Type B pancreatic cell (in vitro differentiated cells): ENCODE measurements around the gene ATAT1. TPM values are rescaled to one million over a fixed set of nuclear protein-coding genes. Genes with fewer than 3 reads are reported as not detected.

Experiments
- DNase-seq: peaks from one replicate; pipeline ENCODE4 v3.0.0; 2021; ENCODE audit warnings: mixed read lengths; ENCODE audit not compliant: unreplicated experiment; ENCODE audit errors: extremely low spot score
- H3K27ac Mint-ChIP-seq: 2 replicates; pipeline ENCODE4 v1.8.0; 2021; ENCODE audit warnings: mild to moderate bottlenecking, mixed read lengths
- H3K27me3 Mint-ChIP-seq: 2 replicates; pipeline ENCODE4 v1.8.0; 2021; ENCODE audit warnings: mixed read lengths
- H3K36me3 Mint-ChIP-seq: 2 replicates; pipeline ENCODE4 v1.8.0; 2021; ENCODE audit warnings: mixed read lengths
- H3K4me1 Mint-ChIP-seq: one replicate; pipeline ENCODE4 v1.8.0; 2021; ENCODE audit warnings: mixed read lengths; ENCODE audit not compliant: unreplicated experiment
- H3K4me3 Mint-ChIP-seq: 2 replicates; pipeline ENCODE4 v1.8.0; 2021; ENCODE audit warnings: mild to moderate bottlenecking, mixed read lengths
- H3K9me3 Mint-ChIP-seq: 2 replicates; pipeline ENCODE4 v1.8.0; 2021; ENCODE audit warnings: mixed read lengths
- total RNA-seq: library from RNA; stranded (reverse); gene quantifications from 2 replicates; pipeline ENCODE4 v1.2.1, GENCODE V29; 2021; ENCODE audit warnings: low replicate concordance
- TF ChIP-seq, protein P1 (sequence below): fragments of 200-600 bp; sonication (generic); conservative IDR thresholded peaks from 2 replicates; pipeline ENCODE4 v1.5.0; 2021; ENCODE audit warnings: antibody characterized with exemption, mild to moderate bottlenecking

Gene ATAT1
- total RNA-seq, 1 donor from 2014 or later: 47.0 TPM

DNA sequence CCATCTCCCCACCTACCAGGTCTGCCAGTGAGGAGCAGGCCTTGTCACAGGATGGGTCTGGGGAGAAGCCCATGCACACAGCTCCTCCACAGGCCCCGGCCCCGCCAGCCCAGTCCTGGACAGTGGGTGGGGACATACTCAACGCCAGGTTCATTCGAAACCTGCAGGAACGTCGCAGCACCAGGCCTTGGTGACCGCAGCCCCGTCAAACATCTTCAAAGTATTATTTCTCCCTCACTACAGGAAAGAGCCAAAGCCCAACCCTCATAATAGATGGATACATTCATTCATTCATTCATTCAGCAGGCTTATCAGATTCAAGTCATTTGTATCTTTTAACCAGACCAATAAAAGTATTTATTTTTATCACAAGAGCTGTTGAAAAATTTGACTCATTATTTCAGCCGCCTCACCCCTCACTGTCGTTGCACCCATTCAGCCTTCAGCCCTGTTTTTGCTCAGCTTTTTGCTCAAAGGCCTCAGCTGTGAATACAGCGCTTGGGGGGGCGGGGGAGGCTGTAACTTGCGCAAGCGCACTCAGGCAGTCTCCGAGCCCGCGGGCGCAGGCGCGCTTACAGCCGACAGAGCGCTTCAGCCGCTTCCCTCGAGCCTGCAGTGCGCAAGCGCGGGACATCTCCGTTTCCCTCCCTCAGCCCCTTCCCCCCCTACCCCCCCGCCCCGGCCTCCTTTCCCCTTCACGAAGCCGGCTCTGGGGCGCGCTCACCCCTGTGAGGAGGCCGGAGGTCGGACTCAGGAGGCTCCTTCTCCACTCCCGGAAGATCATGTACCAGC is 20.0 kb downstream of the ATAT1 start, which contains the start of gene C6orf136:
Gene C6orf136, plus strand, starts transcription at position 684 of the 792 bp plus-strand sequence. Its CDS starts 99 bp downstream, at position 783.
- H3K9me3 Mint-ChIP-seq: no peaks in the 10 kb centered on the region

DNA sequence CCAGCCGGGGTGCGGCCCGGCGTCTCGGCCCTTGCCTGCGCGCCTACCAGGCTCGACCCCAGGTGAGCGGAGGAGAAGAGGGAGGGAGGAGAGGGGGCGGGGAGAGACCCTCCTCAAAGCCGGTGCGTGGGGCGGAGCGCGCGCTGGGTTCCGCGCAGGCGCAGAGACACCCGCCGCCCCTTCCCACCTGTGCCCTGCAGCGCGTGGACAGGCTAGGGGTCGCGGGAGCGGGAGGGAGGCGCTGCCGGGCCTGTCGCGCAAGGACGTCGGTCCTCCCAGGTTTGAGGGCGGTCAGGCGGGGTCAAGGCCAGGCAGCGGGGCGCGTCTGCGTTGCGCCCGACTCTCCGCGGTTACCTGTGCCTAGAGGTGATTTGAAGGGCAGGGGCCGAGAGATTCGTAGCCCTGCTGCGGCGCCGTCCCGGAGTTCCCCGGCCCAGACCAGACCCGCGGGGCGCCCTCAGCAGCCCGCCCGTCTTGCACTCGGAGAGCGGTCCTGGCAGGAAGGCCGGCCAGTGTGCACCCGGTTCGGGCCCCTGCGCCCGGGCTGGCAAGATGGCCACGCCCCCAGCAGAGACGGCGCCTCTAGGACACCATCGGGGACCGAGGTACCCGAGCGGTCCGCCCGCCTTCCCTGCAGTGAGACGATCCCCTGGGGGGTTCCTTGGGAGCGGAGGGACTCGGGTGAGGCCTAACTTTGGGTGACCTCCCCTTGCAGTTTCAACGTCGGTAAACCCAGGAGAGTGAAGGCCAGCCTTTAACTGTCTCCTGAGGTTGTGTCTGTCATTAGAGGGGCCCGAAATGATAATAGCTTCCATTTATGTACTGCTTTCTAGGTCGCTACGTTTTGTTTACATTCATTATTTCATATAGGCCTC is 20.8 kb downstream of the ATAT1 start:
- Mint-ChIP-seq H3K4me1 (peaks cover 11% of the 10 kb centered on the region), H3K4me3 (peak overlapping the region; percentile 90), H3K9me3 (no peaks in the 10 kb centered on the region), H3K27me3 (no peaks in the 10 kb centered on the region), H3K36me3 (peaks cover 32% of the 10 kb centered on the region), H3K27ac (peak overlapping the region; percentile 83)
- DNase-seq: peak; percentile 82
- TF ChIP-seq, protein P1, sequence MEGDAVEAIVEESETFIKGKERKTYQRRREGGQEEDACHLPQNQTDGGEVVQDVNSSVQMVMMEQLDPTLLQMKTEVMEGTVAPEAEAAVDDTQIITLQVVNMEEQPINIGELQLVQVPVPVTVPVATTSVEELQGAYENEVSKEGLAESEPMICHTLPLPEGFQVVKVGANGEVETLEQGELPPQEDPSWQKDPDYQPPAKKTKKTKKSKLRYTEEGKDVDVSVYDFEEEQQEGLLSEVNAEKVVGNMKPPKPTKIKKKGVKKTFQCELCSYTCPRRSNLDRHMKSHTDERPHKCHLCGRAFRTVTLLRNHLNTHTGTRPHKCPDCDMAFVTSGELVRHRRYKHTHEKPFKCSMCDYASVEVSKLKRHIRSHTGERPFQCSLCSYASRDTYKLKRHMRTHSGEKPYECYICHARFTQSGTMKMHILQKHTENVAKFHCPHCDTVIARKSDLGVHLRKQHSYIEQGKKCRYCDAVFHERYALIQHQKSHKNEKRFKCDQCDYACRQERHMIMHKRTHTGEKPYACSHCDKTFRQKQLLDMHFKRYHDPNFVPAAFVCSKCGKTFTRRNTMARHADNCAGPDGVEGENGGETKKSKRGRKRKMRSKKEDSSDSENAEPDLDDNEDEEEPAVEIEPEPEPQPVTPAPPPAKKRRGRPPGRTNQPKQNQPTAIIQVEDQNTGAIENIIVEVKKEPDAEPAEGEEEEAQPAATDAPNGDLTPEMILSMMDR: no peak

More for the DNA sequence above, 20.0 kb downstream of the ATAT1 start, which contains the start of gene C6orf136:
- H3K27me3 Mint-ChIP-seq: no peaks in the 10 kb centered on the region
- H3K36me3 Mint-ChIP-seq: peaks cover 28% of the 10 kb centered on the region
- peak within 1 kb of the TSS; percentile 83 for H3K27ac Mint-ChIP-seq
- TF ChIP-seq, protein P1: no peak
- H3K4me1 Mint-ChIP-seq: peaks cover 11% of the 10 kb centered on the region
- peak; percentile 93 for DNase-seq
- H3K4me3 Mint-ChIP-seq: peak within 1 kb of the TSS; percentile 90

DNA sequence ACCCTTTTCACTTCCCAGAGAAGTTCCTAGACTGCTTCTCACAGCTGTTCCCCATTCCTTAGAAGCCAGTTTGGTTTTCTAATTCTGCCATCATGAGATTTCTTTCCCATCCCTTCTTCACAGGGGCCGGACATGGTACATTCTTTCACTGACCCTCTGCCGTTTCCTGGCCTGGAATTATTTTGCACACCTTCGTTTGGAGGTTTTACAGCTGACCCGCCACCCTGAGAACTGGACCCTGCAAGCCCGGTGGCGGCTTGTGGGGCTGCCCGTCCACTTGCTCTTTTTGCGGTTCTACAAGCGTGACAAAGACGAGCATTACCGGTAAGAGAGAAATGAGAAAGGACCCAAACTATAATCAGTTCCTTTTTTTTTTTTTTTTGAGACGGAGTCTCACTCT is 24.5 kb downstream of the ATAT1 start:
- Mint-ChIP-seq H3K27ac (peak overlapping the region; percentile 26), H3K4me1 (peaks cover 6% of the 10 kb centered on the region), H3K4me3 (peak overlapping the region; percentile 64), H3K27me3 (no peaks in the 10 kb centered on the region), H3K9me3 (no peaks in the 10 kb centered on the region), H3K36me3 (peaks cover 18% of the 10 kb centered on the region)
- TF ChIP-seq, protein P1: no peak
- no peak for DNase-seq

DNA sequence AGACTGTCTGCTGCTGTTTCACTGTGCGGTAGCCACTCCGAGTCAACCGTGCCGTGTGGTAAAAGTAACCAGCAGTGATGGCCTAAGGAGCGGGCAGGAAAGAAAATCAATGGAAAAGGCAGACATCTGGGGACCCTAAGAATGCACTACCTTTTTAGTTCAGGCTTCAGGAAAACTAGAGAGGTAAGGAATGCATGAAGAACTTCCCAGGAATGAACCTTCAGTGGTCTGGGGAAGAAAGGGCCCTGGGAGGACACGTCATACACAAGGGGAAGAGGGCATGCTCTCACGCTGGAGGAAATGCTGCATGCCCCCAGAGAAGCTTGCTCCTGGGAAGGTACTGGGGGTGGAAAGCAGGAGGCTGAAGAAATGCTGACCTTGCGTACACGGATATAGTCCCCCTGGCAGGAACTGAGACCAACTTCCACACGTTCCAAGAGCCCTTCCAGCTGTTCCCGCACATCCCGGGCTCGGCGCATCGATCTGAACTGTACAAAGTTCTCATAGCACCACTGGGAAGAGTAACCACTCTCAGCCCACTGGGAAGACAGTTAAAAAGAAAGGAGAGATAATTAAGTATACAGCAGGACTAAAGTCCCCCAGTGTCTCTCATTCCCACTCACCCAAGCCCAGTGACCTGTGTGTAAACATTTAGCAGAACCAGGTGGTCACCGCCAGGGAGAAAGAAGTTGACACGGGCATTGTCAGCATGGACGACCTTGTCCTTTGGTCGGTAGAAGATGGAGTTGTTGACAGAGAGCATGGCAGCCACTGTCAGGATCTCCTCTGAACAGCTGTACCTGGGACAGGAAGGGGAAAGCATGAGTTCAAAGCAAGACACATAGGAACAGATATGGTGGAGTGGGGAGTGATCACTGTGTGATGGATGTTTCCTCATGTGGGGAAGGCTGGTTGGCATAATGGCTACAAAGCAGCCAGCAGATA is 28.4 kb downstream of the ATAT1 start:
- TF ChIP-seq, protein P1: no peak
- DNase-seq: no peak
- Mint-ChIP-seq H3K36me3 (peaks cover 18% of the 10 kb centered on the region), H3K4me1 (no peaks in the 10 kb centered on the region), H3K27ac (no peak overlapping the region), H3K4me3 (no peak overlapping the region), H3K9me3 (no peaks in the 10 kb centered on the region), H3K27me3 (no peaks in the 10 kb centered on the region)

DNA sequence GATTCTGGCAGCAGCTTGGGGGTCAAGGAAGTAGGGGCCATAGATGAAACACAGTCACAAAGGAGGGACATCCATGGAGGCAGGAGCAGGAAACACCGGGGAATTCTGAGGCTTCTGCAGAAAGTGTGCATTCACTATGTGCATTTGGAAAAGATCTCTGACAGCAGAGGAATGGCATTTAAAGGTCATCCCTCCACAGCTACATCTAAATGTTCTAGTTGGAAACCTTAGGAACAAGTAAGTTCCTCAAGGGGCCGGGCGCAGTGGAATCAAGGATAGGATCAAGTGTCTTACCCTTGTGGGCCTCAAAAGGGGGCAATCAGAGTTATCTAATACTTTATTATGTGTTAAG is 29.0 kb downstream of the ATAT1 start:
- peaks cover 18% of the 10 kb centered on the region for H3K36me3 Mint-ChIP-seq

More for the DNA sequence above, 29.0 kb downstream of the ATAT1 start:
- DNase-seq: no peak
- Mint-ChIP-seq H3K27me3 (no peaks in the 10 kb centered on the region), H3K4me1 (no peaks in the 10 kb centered on the region), H3K9me3 (no peaks in the 10 kb centered on the region), H3K27ac (no peak overlapping the region), H3K4me3 (no peak overlapping the region)
- TF ChIP-seq, protein P1: no peak
